ENCODE results near the gene TOP3A.
"Not testable (repeated sequence)": the region's sequence is repeated elsewhere in the genome, so short reads cannot be mapped to it uniquely, and the experiment has no call there.

The TOP3A gene

DNA sequence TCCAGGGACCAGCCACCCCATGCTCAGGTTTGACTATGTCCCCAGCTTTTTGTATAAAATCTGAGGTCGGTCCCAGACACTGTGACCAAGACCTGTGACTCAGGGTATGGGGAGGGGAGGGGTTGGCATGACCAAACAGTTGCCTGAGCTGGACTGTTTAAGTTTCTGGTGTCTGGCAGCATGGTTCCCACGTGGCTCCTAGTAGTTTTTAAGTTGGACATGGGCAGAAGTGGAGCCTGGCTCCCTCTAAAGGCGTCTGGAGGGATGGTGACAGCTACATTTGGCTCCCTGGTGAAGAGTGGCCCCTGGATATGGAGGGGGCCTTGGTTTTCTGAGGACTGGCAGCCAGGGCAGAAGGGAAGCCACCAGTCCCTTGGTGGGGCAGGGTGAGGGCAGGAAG, 8.2 kb upstream of the TOP3A start:
- no peak for DNase-seq

DNA sequence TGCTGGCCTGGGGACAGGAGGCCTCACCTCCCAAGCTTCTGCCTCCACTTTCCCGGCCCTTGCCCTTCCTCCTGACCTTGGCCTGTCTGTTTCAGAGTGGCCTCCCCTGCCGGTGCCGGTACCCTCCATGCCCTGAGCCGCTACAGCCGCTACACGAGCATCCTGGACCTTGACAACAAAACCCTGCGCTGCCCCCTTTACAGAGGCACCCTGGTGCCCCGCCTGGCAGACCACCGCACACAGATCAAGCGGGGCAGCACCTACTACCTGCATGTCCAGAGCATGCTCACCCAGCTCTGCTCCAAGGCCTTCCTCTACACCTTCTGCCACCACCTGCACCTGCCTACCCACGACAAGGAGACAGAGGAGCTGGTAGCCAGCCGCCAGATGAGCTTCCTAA, 7.7 kb upstream of the TOP3A start:
- DNase-seq, result no peak

DNA sequence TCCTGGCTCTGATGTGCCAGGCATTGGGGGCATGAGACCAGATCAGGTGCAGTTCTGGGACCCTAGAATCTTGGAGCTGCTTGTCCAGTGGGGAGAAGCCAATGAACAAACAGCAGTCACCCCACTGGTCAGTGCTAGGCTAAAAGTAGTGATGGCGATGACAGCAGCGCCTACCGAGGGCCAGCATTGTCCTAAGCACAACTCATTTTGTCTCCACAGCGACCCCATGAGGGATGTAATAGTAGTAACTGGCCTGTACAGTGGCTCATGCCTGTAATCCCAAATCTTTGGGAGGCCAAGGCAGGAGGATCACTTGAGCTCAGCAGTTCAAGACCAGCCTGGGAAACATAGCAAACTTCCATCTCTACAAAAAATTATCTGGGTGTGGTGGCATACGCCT, 6.5 kb upstream of the TOP3A start:
- DNase-seq, result no peak

DNA sequence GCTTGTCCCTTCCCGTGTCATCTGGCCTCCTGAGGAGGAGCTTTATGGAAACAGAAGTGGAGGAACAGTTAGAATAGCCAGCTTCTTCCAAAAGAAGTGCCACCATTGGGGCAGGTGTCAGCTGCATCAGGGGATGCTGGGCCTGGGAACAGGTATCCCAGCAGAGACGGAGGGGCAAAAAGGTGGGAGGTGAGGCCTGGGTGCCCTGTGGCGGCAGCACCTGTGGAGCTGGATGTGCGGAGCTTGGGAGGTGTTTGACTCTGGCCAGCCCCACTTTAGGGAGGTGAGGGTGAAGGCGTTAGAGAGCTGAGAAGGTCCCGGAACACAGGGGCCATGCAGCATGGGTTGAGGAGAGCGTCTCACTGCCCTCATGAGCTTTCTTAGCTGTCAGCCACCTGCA, 5.5 kb upstream of the TOP3A start:
- no peak for DNase-seq

DNA sequence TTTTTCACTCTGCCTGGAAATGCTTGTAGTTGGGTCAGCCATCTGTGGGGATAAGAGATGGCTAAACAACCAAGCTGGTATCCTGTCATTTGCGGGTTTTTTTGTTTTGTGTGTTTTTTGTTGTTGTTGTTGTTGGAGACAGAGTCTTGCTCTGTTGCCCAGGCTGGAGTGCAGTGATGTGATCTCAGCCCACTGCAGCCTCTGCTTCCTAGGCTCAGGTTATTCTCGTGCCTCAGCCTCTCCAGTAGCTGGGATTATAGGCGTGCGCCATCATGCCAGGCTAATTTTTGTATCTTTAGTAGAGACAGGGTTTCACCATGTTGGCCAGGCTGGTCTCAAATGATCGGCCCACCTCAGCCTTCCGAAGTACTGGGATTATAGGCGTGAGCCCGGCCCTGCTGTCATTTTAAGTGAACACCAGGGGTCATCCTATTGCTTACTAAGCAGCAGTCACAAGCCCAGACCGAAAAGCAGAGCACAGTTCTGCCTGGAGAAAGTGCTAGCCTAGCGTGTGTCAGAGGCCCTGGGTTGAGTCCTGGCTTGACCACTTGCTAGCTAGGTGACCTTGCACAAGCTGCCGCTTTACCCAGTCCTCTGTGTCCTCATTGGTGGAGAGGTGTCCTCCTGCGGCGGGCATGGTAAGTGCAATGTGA, 4.9 kb upstream of the TOP3A start:
- DNase-seq, result peak; percentile 60

DNA sequence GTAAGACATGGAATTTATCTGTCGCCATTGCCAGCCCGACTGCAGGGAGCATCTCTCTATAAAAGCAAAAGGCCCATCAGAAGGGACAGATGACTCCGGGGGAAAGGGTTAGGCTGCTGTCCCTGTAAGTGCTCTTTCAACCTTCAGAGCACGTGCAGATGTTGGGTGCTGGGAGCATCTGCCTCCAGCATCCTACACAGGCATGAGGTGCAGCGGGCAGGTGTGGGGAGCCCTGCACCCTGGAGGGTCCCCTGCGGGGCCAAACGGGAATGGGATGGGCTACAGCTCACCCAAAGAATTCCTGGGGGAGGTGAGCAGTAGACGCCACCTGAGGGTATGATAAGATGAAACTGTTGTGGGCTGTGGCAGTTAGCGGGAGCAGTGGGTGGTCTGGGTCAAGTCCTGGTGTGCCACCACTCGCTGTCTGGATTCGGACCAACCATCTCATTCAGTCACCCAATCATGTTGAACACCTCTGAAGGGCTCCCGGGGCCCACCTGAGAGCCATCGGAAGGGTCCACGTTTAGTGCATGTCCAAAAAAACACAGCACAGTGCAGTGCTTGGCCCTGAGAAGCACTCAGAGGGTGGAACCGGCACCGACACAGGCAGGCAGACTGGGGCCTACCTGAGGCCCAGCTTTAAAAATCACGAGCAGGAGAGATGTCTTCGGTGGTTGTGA, 4.1 kb upstream of the TOP3A start:
- DNase-seq, result no peak

DNA sequence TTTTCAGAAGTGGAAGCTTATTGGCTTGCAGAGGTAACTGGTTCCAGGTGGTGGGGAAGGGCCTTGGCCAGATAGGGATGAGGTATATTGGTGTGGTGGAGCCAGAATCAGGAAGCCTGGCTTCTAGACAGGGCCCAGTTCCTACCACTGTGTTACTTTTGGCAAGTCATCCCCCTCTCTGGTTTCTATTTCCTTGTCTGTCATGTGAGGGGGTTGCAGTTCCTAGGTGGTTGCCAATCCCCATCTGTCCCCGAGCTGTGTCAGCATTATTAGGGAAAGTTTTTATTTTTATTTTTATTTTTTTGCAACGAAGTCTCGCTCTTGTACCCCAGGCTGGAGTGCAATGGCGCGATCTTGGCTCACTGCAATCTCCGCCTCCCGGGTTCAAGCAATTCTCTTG, 3.3 kb upstream of the TOP3A start:
- no peak for DNase-seq

DNA sequence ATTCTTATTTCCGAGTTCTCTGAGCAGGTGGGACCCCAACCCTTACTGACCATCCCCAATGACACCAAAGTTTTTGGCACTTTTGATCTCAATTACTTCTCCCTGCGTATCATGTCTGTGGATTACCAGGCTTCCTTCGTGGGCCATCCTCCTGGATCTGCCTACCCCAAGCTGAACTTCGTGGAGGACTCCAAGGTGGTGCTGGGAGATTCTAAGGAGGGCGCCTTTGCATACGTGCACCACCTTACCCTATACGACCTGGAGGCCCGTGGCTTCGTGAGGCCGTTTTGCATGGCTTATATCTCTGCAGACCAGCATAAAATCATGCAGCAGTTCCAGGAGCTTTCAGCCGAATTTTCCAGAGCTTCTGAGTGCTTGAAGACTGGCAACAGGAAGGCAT, 1.2 kb upstream of the TOP3A start:
- DNase-seq, result no peak

DNA sequence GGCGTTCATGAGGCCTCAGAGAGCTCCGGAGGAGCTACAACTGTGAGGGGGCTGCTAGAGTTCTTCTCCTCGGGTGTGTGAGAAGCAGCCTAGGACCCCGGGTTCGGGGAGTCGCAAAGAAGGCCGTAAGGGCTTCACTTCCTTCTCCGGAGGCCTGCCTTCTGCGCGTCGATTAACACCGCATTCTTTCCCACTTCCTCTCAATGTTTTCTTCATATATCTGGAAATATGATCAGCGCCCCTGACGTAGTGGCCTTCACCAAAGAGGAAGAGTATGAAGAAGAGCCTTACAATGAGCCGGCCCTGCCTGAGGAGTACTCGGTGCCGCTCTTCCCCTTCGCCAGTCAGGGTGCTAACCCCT, 748 bp upstream of the TOP3A start:
- DNase-seq, result no peak

DNA sequence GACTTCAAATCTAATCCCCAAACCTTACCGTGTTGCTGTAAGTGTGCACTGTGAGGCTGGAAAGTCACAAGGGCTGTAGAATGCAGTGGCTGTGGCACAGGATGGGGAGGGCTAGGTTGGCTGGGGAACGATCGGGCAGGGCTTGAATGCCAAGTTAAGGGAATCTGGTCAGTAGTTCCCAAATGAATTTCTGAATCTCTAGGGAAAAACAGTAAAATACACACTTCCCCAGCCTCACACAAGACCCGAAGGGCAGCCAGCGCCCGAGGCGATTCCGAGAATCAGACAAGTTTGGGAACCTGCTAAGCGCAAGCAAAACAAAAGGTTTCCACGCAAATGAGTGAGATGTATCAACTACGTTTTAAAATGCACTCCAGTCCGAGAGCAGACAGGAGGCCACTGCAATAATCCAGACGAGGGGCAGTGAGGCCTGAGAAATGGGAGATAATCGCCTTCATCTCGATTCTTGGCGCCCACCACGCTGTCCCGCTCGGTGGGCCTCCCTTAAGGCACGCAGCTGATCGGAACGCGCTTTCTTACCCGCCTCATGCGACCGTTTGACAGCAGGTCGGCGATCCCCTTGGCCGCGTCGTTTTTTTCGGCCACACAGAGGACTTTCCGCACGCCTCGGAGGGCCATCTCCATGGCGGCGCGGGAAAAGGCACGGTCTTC, 599 bp downstream of the TOP3A start:
- no peak for DNase-seq

DNA sequence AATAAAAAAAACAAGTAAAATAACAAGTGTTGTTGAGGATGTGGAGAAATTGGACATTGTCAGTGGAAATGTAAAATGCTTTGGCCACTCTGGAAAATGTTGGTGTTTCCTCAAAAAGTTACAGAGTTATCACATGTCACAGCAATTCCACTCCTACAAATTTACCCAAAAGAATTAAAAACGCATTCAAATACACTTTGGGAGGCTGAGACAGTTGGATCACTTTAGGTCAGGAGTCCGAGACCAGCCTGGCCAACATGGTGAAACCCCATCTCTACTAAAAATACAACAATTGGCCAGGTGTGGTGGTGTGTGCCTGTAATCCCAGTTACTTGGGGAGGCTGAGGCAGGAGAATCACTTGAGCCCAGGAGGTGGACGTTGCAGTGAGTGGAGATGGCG, 5.6 kb downstream of the TOP3A start:
- no peak for DNase-seq

DNA sequence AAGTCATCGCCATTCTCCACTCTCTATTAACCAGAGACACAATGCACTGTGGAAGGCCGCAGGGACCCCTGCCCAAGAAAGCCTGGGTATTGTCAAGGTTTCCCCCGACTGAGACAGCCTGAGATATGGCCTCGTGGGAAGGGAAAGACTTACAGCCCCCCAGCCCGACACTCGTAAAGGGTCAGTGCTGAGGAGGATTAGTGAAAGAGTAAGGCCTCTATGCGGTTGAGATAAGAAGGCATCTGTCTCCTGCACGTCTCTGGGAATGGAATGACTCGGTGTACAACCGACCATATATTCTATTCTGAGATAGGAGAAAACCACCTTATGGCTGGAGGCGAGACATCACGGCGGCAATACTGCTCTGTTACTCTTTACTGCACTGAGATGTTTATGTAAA, 11.6 kb downstream of the TOP3A start:
- DNase-seq, result not testable (repeated sequence)

DNA sequence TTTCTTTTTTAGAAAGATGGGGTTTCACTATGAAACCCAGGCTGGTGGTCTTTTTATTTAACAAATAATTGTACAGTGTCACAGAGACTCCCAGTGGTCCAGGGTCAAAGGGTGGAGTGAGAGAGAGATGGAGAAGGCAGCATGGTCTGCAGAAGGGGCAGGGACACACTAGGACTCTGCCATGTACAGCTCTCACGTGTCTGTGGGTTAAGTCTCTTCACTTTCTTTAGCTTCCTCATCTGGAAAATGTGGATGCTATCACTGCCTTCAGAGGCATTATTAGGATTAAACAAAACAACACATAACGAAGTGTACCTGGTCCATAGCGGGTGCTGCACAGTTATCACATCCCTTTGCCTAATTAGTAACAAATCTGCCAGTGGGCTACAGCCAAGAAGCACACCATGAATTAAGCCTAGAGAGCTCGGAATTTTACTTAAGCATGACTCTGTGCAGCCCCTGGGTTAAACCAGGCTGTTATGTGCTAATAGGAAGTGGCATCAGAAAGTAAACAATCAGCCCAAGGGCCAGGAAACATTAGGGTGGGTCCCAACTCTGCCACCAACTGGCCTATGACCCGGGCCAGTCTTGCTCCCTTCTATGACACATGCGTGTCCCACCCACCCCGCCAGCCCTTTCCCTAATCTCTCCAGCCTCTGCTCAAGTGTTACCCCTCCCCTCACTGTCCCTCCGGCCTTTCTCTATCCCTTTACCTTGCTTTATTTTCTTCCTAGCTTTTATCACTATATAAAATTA, 13.9 kb downstream of the TOP3A start:
- no peak for DNase-seq

DNA sequence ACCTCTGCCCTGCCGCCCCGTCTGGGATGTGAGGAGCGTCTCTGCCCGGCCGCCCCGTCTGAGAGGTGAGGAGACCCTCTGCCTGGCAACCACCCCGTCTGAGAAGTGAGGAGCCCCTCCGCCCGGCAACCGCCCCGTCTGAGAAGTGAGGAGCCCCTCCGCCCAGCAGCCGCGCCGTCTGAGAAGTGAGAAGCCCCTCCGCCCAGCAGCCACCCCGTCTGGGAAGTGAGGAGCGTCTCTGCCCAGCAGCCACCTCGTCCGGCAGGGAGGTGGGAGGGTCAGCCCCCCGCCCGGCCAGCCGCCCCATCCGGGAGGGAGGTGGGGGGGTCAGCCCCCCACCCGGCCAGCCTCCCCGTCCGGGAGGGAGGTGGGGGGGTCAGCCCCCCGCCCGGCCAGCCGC, 16.7 kb downstream of the TOP3A start:
- not testable (repeated sequence) for DNase-seq

DNA sequence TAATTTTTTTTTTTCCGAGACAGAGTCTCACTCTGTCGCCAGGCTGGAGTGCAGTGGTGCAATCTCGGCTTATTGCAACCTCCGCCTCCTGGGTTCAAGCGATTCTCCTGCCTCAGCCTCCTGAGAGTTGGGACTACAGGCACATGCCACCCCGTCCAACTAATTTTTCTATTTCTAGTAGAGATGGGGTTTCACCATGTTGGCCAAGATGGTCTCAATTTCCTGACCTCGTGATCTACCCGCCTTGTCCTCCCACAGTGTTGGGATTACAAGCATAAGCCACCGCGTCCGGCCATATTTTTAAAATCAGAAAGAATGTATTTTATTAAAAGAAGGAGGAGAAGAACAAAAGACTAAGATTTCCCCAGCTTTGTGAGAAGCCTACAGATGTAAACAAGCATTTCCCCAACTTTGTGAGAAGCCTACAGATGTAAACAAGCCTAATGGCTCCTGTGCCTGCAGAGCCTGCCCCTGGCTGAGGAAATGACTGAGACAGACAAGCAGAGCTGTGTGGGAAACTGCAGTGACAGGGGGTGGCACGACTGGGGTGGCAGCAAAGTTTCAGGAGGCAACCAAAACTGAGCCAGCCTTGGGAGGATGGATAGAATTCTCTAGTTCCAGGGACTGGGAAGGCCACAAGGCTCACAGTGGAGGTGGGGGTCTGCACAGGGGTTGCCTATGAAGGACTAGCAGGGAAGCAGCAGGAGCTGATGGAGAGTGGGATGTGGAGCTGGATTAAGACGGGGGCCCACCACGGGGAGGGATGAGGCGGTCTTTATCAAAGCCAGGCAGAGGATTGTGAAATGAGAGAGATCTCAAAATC, 22.9 kb downstream of the TOP3A start:
- no peak for DNase-seq

DNA sequence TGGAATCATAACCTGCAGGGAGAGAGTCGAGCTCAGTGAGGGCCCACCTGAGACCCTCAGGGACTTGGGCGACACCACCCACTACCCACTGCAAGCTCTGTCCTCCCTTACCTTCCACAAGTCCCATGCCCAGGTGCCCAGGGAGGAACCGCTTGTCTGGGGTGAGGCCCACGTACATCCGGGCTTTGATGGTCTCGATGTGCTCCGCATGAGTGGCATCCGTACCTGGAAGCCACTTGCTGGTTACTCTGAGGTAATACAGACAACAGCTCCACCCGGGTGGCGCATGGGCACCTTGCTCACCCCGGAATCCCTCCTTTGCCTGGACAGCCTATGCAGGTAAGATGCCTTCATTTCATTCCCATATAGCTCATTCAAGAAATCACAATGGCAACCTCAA, 29.5 kb downstream of the TOP3A start:
- DNase-seq, result no peak

DNA sequence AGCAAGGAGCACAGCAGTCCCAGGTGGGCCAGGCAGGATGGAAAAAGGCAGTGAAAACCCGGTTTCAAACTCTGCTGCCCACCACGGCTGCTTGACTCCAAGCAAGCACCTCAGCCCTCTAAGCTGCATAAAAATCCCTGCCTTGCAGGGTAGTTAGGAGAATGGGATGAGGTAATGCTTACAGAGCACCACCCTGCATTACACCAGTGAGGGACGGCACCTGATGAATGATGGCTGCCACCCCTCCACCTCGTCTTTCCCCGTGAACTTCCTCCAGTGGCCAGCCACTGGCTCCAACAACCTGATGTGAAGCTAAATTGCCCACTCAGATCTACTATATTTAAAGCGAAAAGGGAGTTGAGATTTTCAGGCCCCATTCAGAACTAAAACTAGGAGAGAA, 33.0 kb downstream of the TOP3A start:
- DNase-seq, result no peak

DNA sequence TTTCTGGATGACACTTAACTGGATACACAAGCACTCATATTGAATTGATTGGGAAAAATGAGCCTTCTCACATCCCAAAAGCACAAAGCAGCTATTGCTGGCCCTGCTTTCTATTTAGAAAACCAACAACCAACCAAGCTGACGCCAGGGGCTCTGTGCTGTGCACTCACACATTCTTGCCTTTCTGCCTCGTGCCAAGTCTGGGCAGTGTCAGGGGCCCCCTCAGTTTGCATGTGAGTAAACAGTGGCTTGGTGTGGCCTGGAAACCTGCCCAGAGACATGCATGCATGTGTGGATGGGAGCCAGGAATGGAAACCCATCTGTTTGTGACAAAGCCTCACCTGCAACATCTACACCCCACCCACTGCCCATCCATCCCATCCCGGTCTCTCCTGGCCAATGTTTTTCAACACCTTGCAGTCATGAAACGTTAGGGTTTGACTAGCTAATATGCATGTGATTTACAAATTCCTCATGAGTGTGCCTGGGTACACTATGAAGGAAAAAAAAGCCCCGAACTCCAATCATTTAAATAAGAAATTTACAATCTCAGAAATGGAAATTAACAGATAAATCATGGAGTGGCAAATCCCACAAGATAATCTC, 33.9 kb downstream of the TOP3A start:
- no peak for DNase-seq

DNA sequence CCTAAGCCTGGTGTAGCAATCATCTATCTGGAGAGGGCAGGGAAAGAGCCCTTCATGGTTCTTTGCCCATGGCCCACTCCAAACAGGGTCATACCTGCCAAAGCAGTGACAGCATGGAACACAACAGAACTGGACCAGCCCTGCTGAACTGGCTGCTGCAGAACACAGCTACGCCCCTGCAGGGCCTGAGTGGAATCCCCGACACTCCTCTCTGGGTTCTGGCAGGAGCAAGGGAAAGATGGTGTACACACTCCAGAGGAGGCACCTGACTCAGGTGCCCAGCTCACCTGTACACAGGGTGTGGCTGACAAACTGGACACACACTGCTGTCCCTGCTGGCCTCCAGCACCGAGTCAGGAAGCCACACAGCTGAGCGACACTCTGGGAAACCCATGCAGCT, 34.5 kb downstream of the TOP3A start:
- no peak for DNase-seq

DNA sequence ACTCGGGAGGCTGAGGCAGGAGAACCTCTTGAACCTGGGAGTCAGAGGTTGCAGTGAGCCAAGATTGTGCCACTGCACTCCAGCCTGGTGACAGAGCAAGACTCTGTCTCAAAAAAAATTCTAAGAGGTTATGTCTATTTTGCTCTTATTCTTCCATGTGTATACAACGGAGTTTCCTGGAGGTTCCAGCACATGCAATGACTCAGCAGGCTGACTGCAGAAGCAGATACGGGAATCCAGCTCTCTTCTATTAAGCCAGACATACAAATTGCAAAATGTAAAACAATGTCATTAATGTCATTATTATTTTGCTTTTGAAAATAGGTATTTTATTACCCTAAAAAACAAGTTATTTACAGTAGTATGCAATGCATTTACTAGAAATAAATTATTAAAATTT, 35.9 kb downstream of the TOP3A start:
- no peak for DNase-seq

DNA sequence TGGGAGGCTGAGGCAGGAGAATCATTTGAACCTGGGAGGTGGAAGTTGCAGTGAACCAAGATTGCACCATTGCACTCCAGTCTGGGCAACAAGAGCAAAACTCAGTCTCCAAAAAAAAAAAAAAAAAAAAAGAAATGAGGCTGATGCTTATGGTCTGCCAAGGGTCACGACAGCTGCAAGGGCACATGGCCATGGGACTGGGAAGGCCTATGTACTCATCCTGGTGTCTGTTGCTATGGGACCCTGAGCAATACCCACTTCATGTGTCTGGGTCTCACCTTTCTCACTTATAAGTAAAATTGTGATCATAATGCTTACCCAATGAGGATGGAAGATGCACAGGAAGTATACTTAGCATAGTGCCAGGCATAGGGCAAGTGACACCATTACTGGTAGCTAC, 37.7 kb downstream of the TOP3A start:
- DNase-seq, result no peak

Measured in fibroblast of upper back skin (primary cell).